Measurements from ENCODE around the gene ESRRB.

Gene ESRRB

DNA sequence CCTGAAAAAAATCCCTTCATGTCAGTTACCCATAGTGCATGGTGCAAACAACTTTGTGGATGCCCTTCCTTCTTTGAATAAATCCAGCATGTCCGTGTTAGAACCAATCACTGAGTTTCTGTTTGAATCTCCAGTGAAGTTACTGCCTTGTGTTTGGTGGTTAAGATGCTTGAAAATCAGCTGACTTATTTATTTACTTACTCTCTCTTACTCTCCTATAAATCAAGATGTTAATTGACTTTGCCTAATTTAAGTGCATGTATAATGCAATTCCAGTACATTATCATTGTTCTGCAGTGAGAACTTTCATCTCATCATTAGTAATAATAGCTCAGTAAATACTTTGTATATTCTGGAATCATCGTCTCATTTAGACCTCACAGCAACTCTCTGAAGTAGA is 114.2 kb downstream of the ESRRB start:
- TF ChIP-seq, protein P1, sequence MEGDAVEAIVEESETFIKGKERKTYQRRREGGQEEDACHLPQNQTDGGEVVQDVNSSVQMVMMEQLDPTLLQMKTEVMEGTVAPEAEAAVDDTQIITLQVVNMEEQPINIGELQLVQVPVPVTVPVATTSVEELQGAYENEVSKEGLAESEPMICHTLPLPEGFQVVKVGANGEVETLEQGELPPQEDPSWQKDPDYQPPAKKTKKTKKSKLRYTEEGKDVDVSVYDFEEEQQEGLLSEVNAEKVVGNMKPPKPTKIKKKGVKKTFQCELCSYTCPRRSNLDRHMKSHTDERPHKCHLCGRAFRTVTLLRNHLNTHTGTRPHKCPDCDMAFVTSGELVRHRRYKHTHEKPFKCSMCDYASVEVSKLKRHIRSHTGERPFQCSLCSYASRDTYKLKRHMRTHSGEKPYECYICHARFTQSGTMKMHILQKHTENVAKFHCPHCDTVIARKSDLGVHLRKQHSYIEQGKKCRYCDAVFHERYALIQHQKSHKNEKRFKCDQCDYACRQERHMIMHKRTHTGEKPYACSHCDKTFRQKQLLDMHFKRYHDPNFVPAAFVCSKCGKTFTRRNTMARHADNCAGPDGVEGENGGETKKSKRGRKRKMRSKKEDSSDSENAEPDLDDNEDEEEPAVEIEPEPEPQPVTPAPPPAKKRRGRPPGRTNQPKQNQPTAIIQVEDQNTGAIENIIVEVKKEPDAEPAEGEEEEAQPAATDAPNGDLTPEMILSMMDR (IDR thresholded peaks at IDR 0.05; ENCODE audit: low read depth, low read length) = no peak
- no peak for TF ChIP-seq POLR2A (IDR thresholded peaks at IDR 0.05; ENCODE audit: extremely low read depth, insufficient read length)
- no peak for TF ChIP-seq MYC (IDR thresholded peaks at IDR 0.05; ENCODE audit: low read depth, low read length)
- TF ChIP-seq, protein P2, sequence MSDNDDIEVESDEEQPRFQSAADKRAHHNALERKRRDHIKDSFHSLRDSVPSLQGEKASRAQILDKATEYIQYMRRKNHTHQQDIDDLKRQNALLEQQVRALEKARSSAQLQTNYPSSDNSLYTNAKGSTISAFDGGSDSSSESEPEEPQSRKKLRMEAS (IDR thresholded peaks at IDR 0.05; ENCODE audit: low read depth, low read length) = no peak
- no peak for DNase-seq (ENCODE audit: low read depth)
- H3K4me3 ChIP-seq (ENCODE audit: low read depth, low read length) = no peak overlapping the region

DNA sequence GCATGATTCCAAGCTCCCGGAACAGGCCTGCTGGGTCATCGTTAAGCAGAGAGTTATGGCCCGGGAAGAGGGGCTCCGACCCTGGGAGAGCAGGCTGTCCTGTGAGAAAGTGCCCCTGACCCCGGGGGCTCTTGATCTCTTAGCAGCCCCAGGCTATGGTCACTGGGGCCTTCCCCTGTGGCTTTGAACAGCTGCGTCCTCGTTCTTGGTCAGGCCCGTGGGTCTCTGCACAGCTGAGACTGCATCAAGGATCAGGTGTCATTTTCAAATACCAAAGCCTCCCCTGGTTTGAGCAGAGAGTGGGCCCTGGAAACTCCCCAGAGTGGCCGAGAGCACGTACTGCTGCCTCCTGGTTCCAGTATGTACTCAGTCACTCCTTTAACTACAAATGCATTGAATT is 114.8 kb downstream of the ESRRB start:
- DNase-seq (ENCODE audit: low read depth) = no peak
- no peak overlapping the region for H3K4me3 ChIP-seq (ENCODE audit: low read depth, low read length)
- TF ChIP-seq MYC (IDR thresholded peaks at IDR 0.05; ENCODE audit: low read depth, low read length) (no peak), POLR2A (IDR thresholded peaks at IDR 0.05; ENCODE audit: extremely low read depth, insufficient read length) (no peak)
- TF ChIP-seq, protein P1 (IDR thresholded peaks at IDR 0.05; ENCODE audit: low read depth, low read length) = no peak
- TF ChIP-seq, protein P2 (IDR thresholded peaks at IDR 0.05; ENCODE audit: low read depth, low read length) = no peak

DNA sequence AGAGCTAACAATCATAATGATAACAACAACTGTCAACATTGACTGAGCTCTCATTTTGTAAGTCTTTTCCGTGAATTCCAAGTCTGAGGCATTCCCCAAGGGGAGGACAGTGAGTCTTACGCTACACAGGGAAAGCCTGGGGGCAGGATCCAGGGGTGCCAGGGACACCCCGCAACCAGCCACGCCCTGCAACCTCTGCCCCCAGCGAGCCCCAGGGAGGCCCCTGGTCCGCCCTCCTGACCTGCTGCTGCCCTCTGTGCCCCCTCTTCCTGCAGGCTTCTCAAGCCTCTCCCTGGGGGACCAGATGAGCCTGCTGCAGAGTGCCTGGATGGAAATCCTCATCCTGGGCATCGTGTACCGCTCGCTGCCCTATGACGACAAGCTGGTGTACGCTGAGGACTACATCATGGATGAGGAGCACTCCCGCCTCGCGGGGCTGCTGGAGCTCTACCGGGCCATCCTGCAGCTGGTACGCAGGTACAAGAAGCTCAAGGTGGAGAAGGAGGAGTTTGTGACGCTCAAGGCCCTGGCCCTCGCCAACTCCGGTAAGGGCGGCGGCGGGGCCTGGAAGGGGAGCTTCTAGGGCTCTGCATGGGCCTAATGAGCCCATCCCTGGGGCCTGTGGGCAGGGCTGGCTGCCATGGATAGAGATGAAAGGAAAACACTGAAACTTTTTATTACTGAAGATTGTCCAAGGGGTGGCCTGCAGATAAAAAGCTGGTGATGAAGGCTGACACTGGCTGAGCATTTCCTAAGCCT is 115.4 kb downstream of the ESRRB start:
- DNase-seq (ENCODE audit: low read depth) = no peak
- TF ChIP-seq POLR2A (IDR thresholded peaks at IDR 0.05; ENCODE audit: extremely low read depth, insufficient read length) = no peak
- TF ChIP-seq MYC (IDR thresholded peaks at IDR 0.05; ENCODE audit: low read depth, low read length) = no peak
- TF ChIP-seq, protein P2 (IDR thresholded peaks at IDR 0.05; ENCODE audit: low read depth, low read length) = no peak
- TF ChIP-seq, protein P1 (IDR thresholded peaks at IDR 0.05; ENCODE audit: low read depth, low read length) = no peak
- no peak overlapping the region for H3K4me3 ChIP-seq (ENCODE audit: low read depth, low read length)

- TF ChIP-seq MYC (IDR thresholded peaks at IDR 0.05; ENCODE audit: low read depth, low read length) = no peak
- no peak overlapping the region for H3K4me3 ChIP-seq (ENCODE audit: low read depth, low read length)
- DNase-seq (ENCODE audit: low read depth) = no peak
Measured at GRCh38 chr14:76495983-76496382, 120.0 kb downstream of the ESRRB start.

- H3K4me3 ChIP-seq (ENCODE audit: low read depth, low read length) = no peak overlapping the region
- no peak for DNase-seq (ENCODE audit: low read depth)
- TF ChIP-seq MYC (IDR thresholded peaks at IDR 0.05; ENCODE audit: low read depth, low read length) = no peak
- TF ChIP-seq POLR2A (IDR thresholded peaks at IDR 0.05; ENCODE audit: extremely low read depth, insufficient read length) = no peak
- TF ChIP-seq, protein P1 (IDR thresholded peaks at IDR 0.05; ENCODE audit: low read depth, low read length) = no peak
- TF ChIP-seq, protein P2 (IDR thresholded peaks at IDR 0.05; ENCODE audit: low read depth, low read length) = no peak
Measured at GRCh38 chr14:76496595-76496994, 120.7 kb downstream of the ESRRB start.

GRCh38 chr14:76497550-76498462 is 121.9 kb downstream of the ESRRB start:
- TF ChIP-seq, protein P1 (IDR thresholded peaks at IDR 0.05; ENCODE audit: low read depth, low read length) = peak; percentile 47
- TF ChIP-seq MYC (IDR thresholded peaks at IDR 0.05; ENCODE audit: low read depth, low read length) = no peak
- H3K4me3 ChIP-seq (ENCODE audit: low read depth, low read length) = no peak overlapping the region
- DNase-seq (ENCODE audit: low read depth) = peak; percentile 33
